MM.1S (cell line): ENCODE results near the gene BLCAP.

ENCODE experiments used
- DNase-seq: peaks from one replicate; pipeline ENCODE4 v3.0.0-alpha.2; 2015
- H2AFZ ChIP-seq: fragments of 300-600 bp; sonication (generic); 2 replicates; pipeline ENCODE4 v1.6.0; 2016; ENCODE audit warnings: antibody characterized with exemption, low read length
- H3F3A ChIP-seq: fragments of 300-600 bp; sonication (generic); 2 replicates; pipeline ENCODE4 v1.6.1; 2016; ENCODE audit warnings: mild to moderate bottlenecking, antibody characterized with exemption, low read length, moderate library complexity, mixed read lengths; ENCODE audit not compliant: insufficient read depth
- H3K27ac ChIP-seq: fragments of 300-600 bp; sonication (generic); 2 replicates; pipeline ENCODE4 v1.5.1; 2016; ENCODE audit warnings: mild to moderate bottlenecking, low read length
- H3K27me3 ChIP-seq: fragments of 300-600 bp; sonication (generic); replicated peaks from 2 replicates; pipeline ENCODE4 v1.6.0; 2016; ENCODE audit warnings: low read length; ENCODE audit not compliant: insufficient read depth
- H3K36me3 ChIP-seq: fragments of 300-600 bp; sonication (generic); replicated peaks from 2 replicates; pipeline ENCODE4 v1.6.1; 2016; ENCODE audit warnings: mild to moderate bottlenecking, low read length, mixed read lengths; ENCODE audit not compliant: insufficient read depth
- H3K4me1 ChIP-seq: fragments of 300-600 bp; sonication (generic); 2 replicates; pipeline ENCODE4 v1.6.1; 2016; ENCODE audit warnings: low read length, mixed read lengths
- H3K4me2 ChIP-seq: fragments of 300-600 bp; sonication (generic); 2 replicates; pipeline ENCODE4 v1.6.0; 2016; ENCODE audit warnings: low read depth, low read length
- H3K4me3 ChIP-seq: fragments of 300-600 bp; sonication (generic); 2 replicates; pipeline ENCODE4 v1.5.1; 2016; ENCODE audit warnings: low read length, mixed read lengths
- H3K79me2 ChIP-seq: fragments of 300-600 bp; sonication (generic); 2 replicates; pipeline ENCODE4 v1.6.1; 2016; ENCODE audit warnings: mixed run types, low read length, mixed read lengths
- H3K9ac ChIP-seq: fragments of 300-600 bp; sonication (generic); 2 replicates; pipeline ENCODE4 v1.6.1; 2016; ENCODE audit warnings: low read length, mixed read lengths
- H3K9me2 ChIP-seq: fragments of 300-600 bp; sonication (generic); replicated peaks from 2 replicates; pipeline ENCODE4 v1.6.1; 2016; ENCODE audit warnings: mild to moderate bottlenecking, low read length, mixed read lengths; ENCODE audit not compliant: insufficient read depth
- H3K9me3 ChIP-seq: fragments of 300-600 bp; sonication (generic); replicated peaks from 2 replicates; pipeline ENCODE4 v1.6.1; 2016; ENCODE audit warnings: mild to moderate bottlenecking, low read length, mixed read lengths; ENCODE audit not compliant: insufficient read depth
- H4K20me1 ChIP-seq: fragments of 300-600 bp; sonication (generic); 2 replicates; pipeline ENCODE4 v1.6.1; 2016; ENCODE audit warnings: mild to moderate bottlenecking, low read length, moderate library complexity, mixed read lengths; ENCODE audit not compliant: insufficient read depth
- CTCF ChIP-seq: fragments of 300-600 bp; sonication (generic); IDR thresholded peaks from 2 replicates; pipeline ENCODE4 v1.5.1; 2016; ENCODE audit warnings: antibody characterized with exemption, low read length, mixed read lengths
- EZH2 ChIP-seq: fragments of 300-600 bp; sonication (generic); optimal IDR thresholded peaks from 2 replicates; pipeline ENCODE3; 2017; ENCODE audit warnings: low read depth, mild to moderate bottlenecking, antibody characterized with exemption, low read length, mixed read lengths
- EZH2phosphoT487 ChIP-seq: fragments of 300-600 bp; sonication (generic); IDR thresholded peaks from 2 replicates; pipeline ENCODE4 v1.6.1; 2018; ENCODE audit warnings: antibody characterized with exemption, low read length

BLCAP gene

GRCh38 chr20:37575884-37576283 is 48.2 kb upstream of the BLCAP start:
- H3K4me1 ChIP-seq = no peaks in the 10 kb centered on the region
- no peak overlapping the region for H2AFZ ChIP-seq
- no peak overlapping the region for H3K27ac ChIP-seq
- no peaks in the 10 kb centered on the region for H3K9me2 ChIP-seq
- no peaks in the 10 kb centered on the region for H3F3A ChIP-seq
- no peak overlapping the region for H3K4me3 ChIP-seq
- H3K36me3 ChIP-seq = no peaks in the 10 kb centered on the region
- H4K20me1 ChIP-seq = no peaks in the 10 kb centered on the region
- peaks cover 3% of the 10 kb centered on the region for H3K27me3 ChIP-seq
- no peak for TF ChIP-seq CTCF
- no peak for TF ChIP-seq EZH2phosphoT487
- no peak for TF ChIP-seq EZH2
- no peaks in the 10 kb centered on the region for H3K9me3 ChIP-seq
- H3K9ac ChIP-seq = no peak overlapping the region
- DNase-seq = no peak
- H3K79me2 ChIP-seq = no peaks in the 10 kb centered on the region
- H3K4me2 ChIP-seq = no peak overlapping the region

GRCh38 chr20:37574199-37574890 is 46.7 kb upstream of the BLCAP start:
- Histone ChIP-seq H3K36me3 (no peaks in the 10 kb centered on the region), H3F3A (no peaks in the 10 kb centered on the region), H2AFZ (no peak overlapping the region), H3K9ac (no peak overlapping the region), H3K27me3 (peaks cover 13% of the 10 kb centered on the region), H3K9me2 (no peaks in the 10 kb centered on the region), H3K4me2 (no peak overlapping the region), H4K20me1 (no peaks in the 10 kb centered on the region), H3K9me3 (no peaks in the 10 kb centered on the region), H3K79me2 (no peaks in the 10 kb centered on the region), H3K4me3 (no peak overlapping the region), H3K27ac (no peak overlapping the region), H3K4me1 (no peaks in the 10 kb centered on the region)
- TF ChIP-seq CTCF = no peak
- no peak for TF ChIP-seq EZH2
- TF ChIP-seq EZH2phosphoT487 = no peak
- no peak for DNase-seq

- Histone ChIP-seq H4K20me1 (no peaks in the 10 kb centered on the region), H3K36me3 (no peaks in the 10 kb centered on the region), H3F3A (no peaks in the 10 kb centered on the region), H3K79me2 (no peaks in the 10 kb centered on the region), H3K9me2 (no peaks in the 10 kb centered on the region), H3K9me3 (no peaks in the 10 kb centered on the region), H3K9ac (no peak overlapping the region), H3K27ac (no peak overlapping the region), H3K4me3 (no peak overlapping the region), H3K4me1 (no peaks in the 10 kb centered on the region), H3K27me3 (peaks cover 19% of the 10 kb centered on the region), H3K4me2 (no peak overlapping the region), H2AFZ (no peak overlapping the region)
- no peak for DNase-seq
- TF ChIP-seq EZH2phosphoT487 (no peak), EZH2 (no peak), CTCF (no peak)
Observed at GRCh38 chr20:37573626-37574198, 46.0 kb upstream of the BLCAP start.
